C4-2B (cell line): ENCODE measurements around the gene NRXN3.

Source experiments
- CTCF ChIP-seq: fragments of 450-650 bp; conservative IDR thresholded peaks from 2 replicates; pipeline ENCODE4 v1.5.1; 2017; ENCODE audit warnings: mild to moderate bottlenecking
- ZFX ChIP-seq: fragments of 450-650 bp; IDR thresholded peaks from 2 replicates; pipeline ENCODE4 v1.6.1; 2017

- TF ChIP-seq CTCF (no peak), ZFX (no peak)
These were observed 1562.9 kb downstream of the NRXN3 start for GRCh38 chr14:79732911-79733655.
